GM23248 (cell line): ENCODE results near the gene TCF12. TPM values are rescaled to one million over a fixed set of nuclear protein-coding genes. Genes with fewer than 3 reads are reported as not detected.

Experiments used
- DNase-seq: peaks from one replicate; pipeline ENCODE4 v3.0.0-alpha.2; 2015
- H2AFZ ChIP-seq: fragments of 200-600 bp; sonication (generic); 2 replicates; pipeline ENCODE4 v1.6.1; 2016; ENCODE audit warnings: antibody characterized with exemption
- H3F3A ChIP-seq: fragments of 200-600 bp; sonication (generic); 2 replicates; pipeline ENCODE4 v1.6.1; 2016; ENCODE audit warnings: mild to moderate bottlenecking, antibody characterized with exemption, mixed run types; ENCODE audit not compliant: insufficient read depth
- H3K27ac ChIP-seq: fragments of 200-600 bp; sonication (generic); 2 replicates; pipeline ENCODE4 v1.5.1; 2016; ENCODE audit warnings: mild to moderate bottlenecking
- H3K27me3 ChIP-seq: fragments of 200-600 bp; sonication (generic); replicated peaks from 2 replicates; pipeline ENCODE4 v1.6.1; 2016; ENCODE audit warnings: mild to moderate bottlenecking; ENCODE audit not compliant: insufficient read depth
- H3K36me3 ChIP-seq: fragments of 200-600 bp; sonication (generic); 2 replicates; pipeline ENCODE4 v1.6.1; 2016; ENCODE audit warnings: low read depth, mild to moderate bottlenecking
- H3K4me1 ChIP-seq: fragments of 200-600 bp; sonication (generic); 2 replicates; pipeline ENCODE4 v1.6.1; 2016; ENCODE audit warnings: mild to moderate bottlenecking; ENCODE audit not compliant: insufficient read depth
- H3K4me2 ChIP-seq: fragments of 200-600 bp; sonication (generic); one replicate; pipeline ENCODE4 v1.6.1; 2016; ENCODE audit warnings: mild to moderate bottlenecking; ENCODE audit not compliant: unreplicated experiment
- H3K4me3 ChIP-seq: fragments of 200-600 bp; sonication (generic); 2 replicates; pipeline ENCODE4 v1.5.1; 2016; ENCODE audit warnings: mild to moderate bottlenecking
- H3K79me2 ChIP-seq: fragments of 200-600 bp; sonication (generic); 2 replicates; pipeline ENCODE4 v1.6.1; 2016; ENCODE audit warnings: mild to moderate bottlenecking; ENCODE audit not compliant: insufficient read depth
- H3K9ac ChIP-seq: fragments of 200-600 bp; sonication (generic); 2 replicates; pipeline ENCODE4 v1.6.1; 2016; ENCODE audit warnings: mild to moderate bottlenecking
- H3K9me2 ChIP-seq: fragments of 200-600 bp; sonication (generic); 2 replicates; pipeline ENCODE4 v1.6.1; 2016; ENCODE audit warnings: mixed run types, mild to moderate bottlenecking, moderate library complexity; ENCODE audit not compliant: insufficient read depth
- H3K9me3 ChIP-seq: fragments of 200-600 bp; sonication (generic); one replicate; pipeline ENCODE4 v1.6.1; 2017; ENCODE audit warnings: low read depth
- H4K20me1 ChIP-seq: fragments of 200-600 bp; sonication (generic); 2 replicates; pipeline ENCODE4 v1.6.0; 2016; ENCODE audit not compliant: insufficient read depth
- EZH2 ChIP-seq: fragments of 200-600 bp; sonication (generic); IDR thresholded peaks from 2 replicates; pipeline ENCODE4 v1.6.1; 2018; ENCODE audit warnings: antibody characterized with exemption, mild to moderate bottlenecking; ENCODE audit not compliant: insufficient read depth, poor library complexity, severe bottlenecking
- EZH2phosphoT487 ChIP-seq: fragments of 200-600 bp; sonication (generic); IDR thresholded peaks from 2 replicates; pipeline ENCODE4 v1.6.1; 2018; ENCODE audit warnings: antibody characterized with exemption, moderate library complexity, mild to moderate bottlenecking, low read depth; ENCODE audit not compliant: insufficient read depth
- WGBS, 2 experiments: methylation state at CpG; one replicate each; pipeline ENCODE4 v1.1.6; 2015 to 2017; ENCODE audit warnings: low lambda C conversion rate in 2 of 2, low coverage in 1 of 2; ENCODE audit errors: missing lambda C conversion rate in 2 of 2; 5-methylcytosine and 5-hydroxymethylcytosine counted together
- in situ Hi-C: fragments of 300-500 bp; cut with MboI; formaldehyde crosslinking; loops from 2 replicates; pipeline ENCODE4 v1.15.0; 2020
- polyA plus RNA-seq: library from polyadenylated mRNA; unstranded; fragments of >200 nt; fragmentation: Nextera tagmentation; extraction: Ambion mirVana; gene quantifications from 2 replicates; pipeline ENCODE4 v1.2.1, GENCODE V29; 2016
- total RNA-seq: library from RNA; depleted of rRNA; stranded (reverse); fragments of >200 nt; shearing (Covaris generic); gene quantifications from 2 replicates; pipeline ENCODE4 v1.2.3, GENCODE V29; 2014

Gene TCF12
- total and polyA plus RNA-seq, 2 experiments from 2014 or later = 53.6 to 58.6 TPM

- Histone ChIP-seq H3K9ac (peak overlapping the region; percentile 93), H3K36me3 (no peaks in the 10 kb centered on the region; the same call in 1 of the 2 replicates), H3K27ac (peak overlapping the region; percentile 81), H3K27me3 (no peaks in the 10 kb centered on the region), H3K9me2 (no peaks in the 10 kb centered on the region), H3K79me2 (peaks cover 49% of the 10 kb centered on the region), H2AFZ (peak overlapping the region; percentile 95), H3F3A (0 out of 2 replicates have a peak, but pooled peaks cover 9% of the 10 kb centered on the region), H4K20me1 (no peaks in the 10 kb centered on the region), H3K4me1 (peaks cover 17% of the 10 kb centered on the region), H3K4me3 (peak overlapping the region; percentile 90), H3K9me3 (no peaks in the 10 kb centered on the region), H3K4me2 (peak overlapping the region; percentile 99)
- in situ Hi-C loops = no loop called here
- WGBS, 2 experiments = 88% methylated on average over 8 of the region's 8 CpGs
- peak; percentile 16 for DNase-seq
- TF ChIP-seq EZH2phosphoT487 = no peak
- no peak for TF ChIP-seq EZH2
These were observed 1.5 kb upstream of the TCF12 start for GRCh38 chr15:56916825-56917477.

- peaks cover 56% of the 10 kb centered on the region for H3K79me2 ChIP-seq
- H3K36me3 ChIP-seq = no peaks in the 10 kb centered on the region; the same call in 1 of the 2 replicates
These were observed 795 bp upstream of the TCF12 start for GRCh38 chr15:56917652-56918045.

DNA sequence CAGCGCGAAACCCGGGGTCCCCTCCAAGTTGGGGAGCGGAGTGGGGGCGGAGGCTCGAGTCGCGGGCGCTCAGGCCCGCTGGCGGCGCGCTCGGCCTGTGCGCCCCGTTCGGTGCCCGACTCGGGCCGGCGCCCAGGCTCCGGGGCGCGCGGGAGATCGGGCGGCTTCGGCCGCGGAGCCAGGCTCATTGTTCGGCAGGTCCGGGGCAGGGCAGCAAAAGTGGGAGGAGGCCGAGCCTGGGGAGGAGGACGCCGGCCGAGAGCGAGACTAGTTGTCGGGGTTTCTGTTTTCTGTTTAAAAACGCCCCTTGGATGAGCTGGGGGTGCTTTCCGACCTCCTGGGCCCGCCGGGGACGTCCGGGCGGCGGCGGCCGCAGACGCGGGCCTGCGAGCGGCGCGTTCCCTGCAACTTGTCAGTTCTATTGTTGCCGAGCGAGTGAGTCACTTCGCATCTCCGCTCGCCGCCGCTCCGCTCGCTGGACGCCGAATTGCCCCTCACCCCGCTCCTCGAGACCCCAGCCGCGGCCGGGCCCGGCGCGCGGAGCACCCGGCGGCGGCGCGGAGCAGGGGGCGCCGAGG is 676 bp downstream of the TCF12 start:
- Histone ChIP-seq H3K4me1 (peaks cover 28% of the 10 kb centered on the region), H3K9me3 (no peaks in the 10 kb centered on the region), H3K4me3 (peak overlapping the region; percentile 90), H3K79me2 (peaks cover 71% of the 10 kb centered on the region), H3K27me3 (no peaks in the 10 kb centered on the region), H4K20me1 (no peaks in the 10 kb centered on the region), H3K4me2 (peak overlapping the region; percentile 99), H3K36me3 (peaks cover 10% of the 10 kb centered on the region), H2AFZ (peak overlapping the region; percentile 95), H3F3A (0 out of 2 replicates have a peak, but pooled peaks cover 9% of the 10 kb centered on the region), H3K9me2 (no peaks in the 10 kb centered on the region), H3K27ac (peak overlapping the region; percentile 81), H3K9ac (peak overlapping the region; percentile 93)
- TF ChIP-seq EZH2 (no peak), EZH2phosphoT487 (no peak)
- in situ Hi-C loops = no loop called here
- peak; percentile 91 for DNase-seq
- 1% methylated on average over 63 to 76 of the region's 81 CpGs for WGBS, 2 experiments

More at GRCh38 chr15:56917652-56918045, 795 bp upstream of the TCF12 start:
- peaks cover 21% of the 10 kb centered on the region for H3K4me1 ChIP-seq
- TF ChIP-seq EZH2 = no peak
- TF ChIP-seq EZH2phosphoT487 = no peak
- 0 out of 2 replicates have a peak, but pooled peaks cover 9% of the 10 kb centered on the region for H3F3A ChIP-seq
- H4K20me1 ChIP-seq = no peaks in the 10 kb centered on the region
- H3K9me2 ChIP-seq = no peaks in the 10 kb centered on the region
- H3K4me3 ChIP-seq = peak overlapping the region; percentile 90
- peak overlapping the region; percentile 95 for H2AFZ ChIP-seq
- in situ Hi-C loops = no loop called here
- no peaks in the 10 kb centered on the region for H3K9me3 ChIP-seq
- H3K9ac ChIP-seq = peak overlapping the region; percentile 93
- peak; percentile 56 for DNase-seq
- WGBS, 2 experiments = 3 to 5% methylated on average over 9 of the region's 9 CpGs
- H3K4me2 ChIP-seq = peak overlapping the region; percentile 99
- H3K27me3 ChIP-seq = no peaks in the 10 kb centered on the region
- H3K27ac ChIP-seq = peak overlapping the region; percentile 81

DNA sequence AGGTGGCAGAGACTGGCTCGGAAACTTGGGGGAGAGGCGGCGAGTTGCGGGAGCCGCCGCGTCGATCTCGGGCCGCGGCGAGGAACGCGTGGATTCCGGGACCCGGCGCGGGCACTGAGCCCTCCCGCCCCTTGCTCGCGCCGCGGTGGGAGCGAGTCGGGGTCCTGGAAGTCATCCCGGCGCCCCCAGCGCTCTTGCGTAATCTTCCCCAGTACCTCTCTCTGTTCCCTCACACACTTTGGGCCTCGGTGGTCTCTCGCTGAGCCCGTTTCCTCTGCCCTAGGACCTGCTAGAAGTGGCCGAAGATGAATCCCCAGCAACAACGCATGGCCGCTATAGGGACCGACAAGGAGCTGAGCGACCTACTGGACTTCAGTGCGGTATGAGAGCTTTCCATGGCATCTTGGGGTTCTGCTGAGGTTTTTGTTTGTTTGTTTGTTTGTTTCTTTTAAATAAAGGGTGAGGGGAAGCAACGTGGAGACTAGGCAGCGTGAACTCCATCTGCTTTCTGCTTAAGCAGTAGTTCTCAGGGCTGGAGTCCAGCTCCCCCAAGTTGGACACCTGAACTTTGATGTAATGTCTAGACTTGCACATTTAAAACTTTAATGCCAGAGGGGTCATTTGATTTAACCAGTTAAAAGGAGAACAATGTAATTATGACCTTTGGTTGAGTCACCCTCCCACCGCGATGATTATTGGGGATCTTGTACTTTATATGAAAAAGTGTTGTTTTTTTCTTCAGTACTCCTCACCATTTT is 1.3 kb downstream of the TCF12 start:
- in situ Hi-C loops = no loop called here
- peak overlapping the region; percentile 93 for H3K9ac ChIP-seq
- peaks cover 14% of the 10 kb centered on the region for H3K36me3 ChIP-seq
- 0 out of 2 replicates have a peak, but pooled peaks cover 9% of the 10 kb centered on the region for H3F3A ChIP-seq
- no peaks in the 10 kb centered on the region for H4K20me1 ChIP-seq
- 1 to 4% methylated on average over 33 to 42 of the region's 42 CpGs for WGBS, 2 experiments
- peak overlapping the region; percentile 95 for H2AFZ ChIP-seq
- TF ChIP-seq EZH2 = no peak
- no peak for TF ChIP-seq EZH2phosphoT487
- H3K27ac ChIP-seq = peak overlapping the region; percentile 81
- peak overlapping the region; percentile 90 for H3K4me3 ChIP-seq
- no peaks in the 10 kb centered on the region for H3K9me3 ChIP-seq
- no peaks in the 10 kb centered on the region for H3K27me3 ChIP-seq
- peaks cover 28% of the 10 kb centered on the region for H3K4me1 ChIP-seq
- DNase-seq = peak; percentile 55
- peaks cover 77% of the 10 kb centered on the region for H3K79me2 ChIP-seq
- peak overlapping the region; percentile 99 for H3K4me2 ChIP-seq
- no peaks in the 10 kb centered on the region for H3K9me2 ChIP-seq
